HG02852 (cell line): ENCODE data around the gene CNNM3.
"Not testable (repeated sequence)": the region's sequence is repeated elsewhere in the genome, so short reads cannot be mapped to it uniquely, and the experiment has no call there.

Source experiments
- ATAC-seq: cut with Tn5 transposase; IDR thresholded peaks from one replicate; pipeline ENCODE4 v1.9.1; 2021; ENCODE audit warnings: mild to moderate bottlenecking, moderate library complexity; ENCODE audit not compliant: unreplicated experiment

The CNNM3 gene

GRCh38 chr2:96860065-96861029 lies 44.3 kb downstream of the CNNM3 start:
- no peak for ATAC-seq

GRCh38 chr2:96861074-96861473 lies 45.0 kb downstream of the CNNM3 start:
- ATAC-seq: no peak

- ATAC-seq: not testable (repeated sequence)
Measured at GRCh38 chr2:96863056-96863455, 47.0 kb downstream of the CNNM3 start.

- ATAC-seq: no peak
Measured at GRCh38 chr2:96863575-96864342, 47.7 kb downstream of the CNNM3 start.

GRCh38 chr2:96864343-96865091 lies 48.4 kb downstream of the CNNM3 start:
- no peak for ATAC-seq

GRCh38 chr2:96865654-96866053 lies 49.6 kb downstream of the CNNM3 start:
- ATAC-seq: no peak

- no peak for ATAC-seq
Measured at GRCh38 chr2:96866149-96866548, 50.1 kb downstream of the CNNM3 start.

GRCh38 chr2:96866586-96866985 lies 50.5 kb downstream of the CNNM3 start:
- no peak for ATAC-seq

- ATAC-seq: no peak
Measured at GRCh38 chr2:96866986-96867755, 51.1 kb downstream of the CNNM3 start.

- no peak for ATAC-seq
Measured at GRCh38 chr2:96867756-96868554, 51.9 kb downstream of the CNNM3 start.

- ATAC-seq: peak; percentile 54
Measured at GRCh38 chr2:96868555-96869280, 52.6 kb downstream of the CNNM3 start.

- peak; percentile 5 for ATAC-seq
Measured at GRCh38 chr2:96869281-96869821, 53.3 kb downstream of the CNNM3 start.

- no peak for ATAC-seq
Measured at GRCh38 chr2:96869822-96870625, 54.0 kb downstream of the CNNM3 start, which contains the start of gene SEMA4C. Gene SEMA4C, minus strand, starts transcription at chr2:96870080. Its CDS starts 2,194 bp downstream, at chr2:96867886.

- no peak for ATAC-seq
Measured at GRCh38 chr2:96870626-96871255, 54.7 kb downstream of the CNNM3 start.

GRCh38 chr2:96872591-96873349 lies 56.7 kb downstream of the CNNM3 start:
- ATAC-seq: no peak

GRCh38 chr2:96873651-96874096 lies 57.6 kb downstream of the CNNM3 start:
- no peak for ATAC-seq
